B cell (primary cell): Measurements from ENCODE around the gene GOLGA8B.
"Not testable (repeated sequence)": the region's sequence is repeated elsewhere in the genome, so short reads cannot be mapped to it uniquely, and the experiment has no call there.

Experiments used
- EZH2 ChIP-seq: IDR thresholded peaks from 2 replicates; pipeline ENCODE4 v1.6.1; 2012; ENCODE audit warnings: borderline replicate concordance, low read depth, mild to moderate bottlenecking, moderate library complexity, low read length; ENCODE audit not compliant: insufficient read depth, poor library complexity, severe bottlenecking
- TF ChIP-seq, protein P1 (sequence below): fragments of 200-600 bp; IDR thresholded peaks from one replicate; pipeline ENCODE4 v1.8.0; 2022; ENCODE audit warnings: antibody characterized with exemption, mild to moderate bottlenecking

- TF ChIP-seq, protein P1, sequence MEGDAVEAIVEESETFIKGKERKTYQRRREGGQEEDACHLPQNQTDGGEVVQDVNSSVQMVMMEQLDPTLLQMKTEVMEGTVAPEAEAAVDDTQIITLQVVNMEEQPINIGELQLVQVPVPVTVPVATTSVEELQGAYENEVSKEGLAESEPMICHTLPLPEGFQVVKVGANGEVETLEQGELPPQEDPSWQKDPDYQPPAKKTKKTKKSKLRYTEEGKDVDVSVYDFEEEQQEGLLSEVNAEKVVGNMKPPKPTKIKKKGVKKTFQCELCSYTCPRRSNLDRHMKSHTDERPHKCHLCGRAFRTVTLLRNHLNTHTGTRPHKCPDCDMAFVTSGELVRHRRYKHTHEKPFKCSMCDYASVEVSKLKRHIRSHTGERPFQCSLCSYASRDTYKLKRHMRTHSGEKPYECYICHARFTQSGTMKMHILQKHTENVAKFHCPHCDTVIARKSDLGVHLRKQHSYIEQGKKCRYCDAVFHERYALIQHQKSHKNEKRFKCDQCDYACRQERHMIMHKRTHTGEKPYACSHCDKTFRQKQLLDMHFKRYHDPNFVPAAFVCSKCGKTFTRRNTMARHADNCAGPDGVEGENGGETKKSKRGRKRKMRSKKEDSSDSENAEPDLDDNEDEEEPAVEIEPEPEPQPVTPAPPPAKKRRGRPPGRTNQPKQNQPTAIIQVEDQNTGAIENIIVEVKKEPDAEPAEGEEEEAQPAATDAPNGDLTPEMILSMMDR: not testable (repeated sequence)
- not testable (repeated sequence) for TF ChIP-seq EZH2
Observed at GRCh38 chr15:34585966-34586365, 2.5 kb upstream of the GOLGA8B start.
